ENCODE data around the gene OSBPL3.

GRCh38 chr7:24831240-24831639 is 148.7 kb downstream of the OSBPL3 start:
- TF ChIP-seq CTCF (IDR thresholded peaks at IDR 0.05; ENCODE audit: low read length): no peak
- TF ChIP-seq EZH2 (optimal IDR thresholded peaks at IDR 0.05; ENCODE audit: low read depth, low read length): no peak

Measured in MM.1S (cell line).